ENCODE results near the gene PPY. TPM values are rescaled to one million over a fixed set of nuclear protein-coding genes. Genes with fewer than 3 reads are reported as not detected.
A peak's percentile ranks its signal among the peaks of the same experiment; 100 is the strongest.

The PPY gene
- total and polyA plus RNA-seq, 2 donors (not counting 1 experiment from before 2014, with no cell fraction given): not detected

GRCh38 chr17:43900183-43900857 lies 42.0 kb downstream of the PPY start:
- no peaks in the 10 kb centered on the region for H3K79me2 ChIP-seq (ENCODE audit: control insufficient read depth, insufficient read depth, low read length)
- Mint-ChIP-seq H3K4me1 (peaks cover 12% of the 10 kb centered on the region), H3K27me3 (peaks cover 65% of the 10 kb centered on the region), H3K4me3 (peak overlapping the region; percentile 82), H3K9me3 (ENCODE audit: insufficient read depth) (no peaks in the 10 kb centered on the region), H3K27ac (no peak overlapping the region)
- intact Hi-C loops (cut with micrococcal nuclease): no loop called here
- no peaks in the 10 kb centered on the region for H4K20me1 ChIP-seq (ENCODE audit: control insufficient read depth, insufficient read depth, low read length, poor library complexity, severe bottlenecking)
- peaks cover 14 to 16% of the 10 kb centered on the region in 2 donors for H3K4me1 ChIP-seq (ENCODE audit: control insufficient read depth in 2 of 2, insufficient read depth in 2 of 2, low read length in 2 of 2)
- no peaks in the 10 kb centered on the region for H3K9me3 ChIP-seq (ENCODE audit: control extremely low read depth in 1 of 3, control insufficient read depth in 2 of 3, insufficient read depth in 1 of 3, low read length in 2 of 3)
- peak overlapping the region; percentile 66 for H2AFZ ChIP-seq (ENCODE audit: insufficient read depth, low read depth, low read length, poor library complexity, severe bottlenecking)
- H3K27ac ChIP-seq (ENCODE audit: low read length in 2 of 2): no peak overlapping the region
- DNase-seq: peak; percentile 77
- peak overlapping the region in 4 of 5 experiments; percentile 13 to 49 (median 36) for H3K4me3 ChIP-seq (ENCODE audit: control extremely low read depth in 1 of 5, extremely low read depth in 1 of 5, insufficient read depth in 1 of 5, low read depth in 2 of 5, low read length in 4 of 5)
- no peaks in the 10 kb centered on the region for H3K36me3 ChIP-seq (replicated peaks in 1 of 2; ENCODE audit: control extremely low read depth in 1 of 2, control insufficient read depth in 1 of 2, extremely low read depth in 1 of 2, insufficient read depth in 2 of 2, low read length in 1 of 2)
- POLR2A ChIA-PET: interaction anchor here (0.6 kb wide), 1 partner anchor 1165 kb away, joined by 4 read pairs; no protein-coding TSS in a partner anchor
- 4% methylated on average over 27 of the region's 31 CpGs for WGBS (ENCODE audit: insufficient coverage)
- H3K27me3 ChIP-seq (replicated peaks in 1 of 4; ENCODE audit: control extremely low read depth in 1 of 4, control insufficient read depth in 3 of 4, insufficient read depth in 4 of 4, low read length in 3 of 4): peaks cover 0 to 75% (median 16%) of the 10 kb centered on the region in 4 experiments
- CTCF ChIA-PET: interaction anchor here (1.3 to 3.3 kb wide), 2 partner anchors 10 to 22 kb away, joined by 5 to 8 read pairs; no protein-coding TSS in a partner anchor
- peak overlapping the region; percentile 55 for H3K9ac ChIP-seq (ENCODE audit: low read length)
- peak overlapping the region; percentile 83 for H3K4me2 ChIP-seq (replicated peaks; ENCODE audit: low read depth, low read length, poor library complexity, severe bottlenecking)
- peak; percentile 97 for ATAC-seq (ENCODE audit: low read depth)
- no peak for TF ChIP-seq CTCF (IDR thresholded peaks at IDR 0.05)
- no peak for TF ChIP-seq EZH2 (IDR thresholded peaks at IDR 0.05; ENCODE audit: borderline replicate concordance, insufficient read depth, low read depth, low read length, poor library complexity, severe bottlenecking)

DNA sequence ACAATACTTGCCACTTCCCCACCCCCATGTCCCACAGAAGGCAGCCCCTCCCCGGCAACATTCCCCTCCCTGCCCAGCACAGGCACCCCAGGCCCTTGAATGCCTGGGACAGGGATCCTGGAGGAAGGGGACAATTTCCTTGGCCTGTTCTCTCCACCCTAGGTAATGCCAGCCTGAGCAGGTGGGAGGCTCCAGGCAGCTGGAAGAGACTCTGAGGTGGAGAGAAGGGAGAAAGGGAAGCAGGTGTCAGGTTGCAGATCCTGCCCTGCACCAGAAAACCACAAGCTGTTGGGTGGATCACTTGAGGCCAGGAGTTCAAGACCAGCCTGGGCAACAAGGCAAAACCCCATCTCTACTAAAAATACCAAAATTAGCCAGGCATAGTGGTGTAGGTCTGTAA lies 43.8 kb downstream of the PPY start:
- no peaks in the 10 kb centered on the region for H3K9me3 ChIP-seq (ENCODE audit: control extremely low read depth in 1 of 3, control insufficient read depth in 2 of 3, insufficient read depth in 1 of 3, low read length in 2 of 3)
- no peaks in the 10 kb centered on the region for H4K20me1 ChIP-seq (ENCODE audit: control insufficient read depth, insufficient read depth, low read length, poor library complexity, severe bottlenecking)
- peaks cover 12% of the 10 kb centered on the region for H3K4me1 Mint-ChIP-seq
- peaks cover 0 to 60% (median 8%) of the 10 kb centered on the region in 4 experiments for H3K27me3 ChIP-seq (replicated peaks in 1 of 4; ENCODE audit: control extremely low read depth in 1 of 4, control insufficient read depth in 3 of 4, insufficient read depth in 4 of 4, low read length in 3 of 4)
- CTCF ChIA-PET: interaction anchor here (3.3 kb wide), 1 partner anchor 20 kb away, joined by 8 read pairs; no protein-coding TSS in a partner anchor
- DNase-seq (no peak), ATAC-seq (ENCODE audit: low read depth) (no peak)
- H3K4me3 Mint-ChIP-seq: no peak overlapping the region
- H3K79me2 ChIP-seq (ENCODE audit: control insufficient read depth, insufficient read depth, low read length): no peaks in the 10 kb centered on the region
- no peak overlapping the region for H3K9ac ChIP-seq (ENCODE audit: low read length)
- 56% methylated on average over 1 of the region's 1 CpG for WGBS (ENCODE audit: insufficient coverage)
- H3K4me3 ChIP-seq (ENCODE audit: control extremely low read depth in 1 of 5, extremely low read depth in 1 of 5, insufficient read depth in 1 of 5, low read depth in 2 of 5, low read length in 4 of 5): no peak overlapping the region
- H3K27ac ChIP-seq (ENCODE audit: low read length in 2 of 2): no peak overlapping the region
- POLR2A ChIA-PET: no interaction called here
- no peak overlapping the region for H3K4me2 ChIP-seq (replicated peaks; ENCODE audit: low read depth, low read length, poor library complexity, severe bottlenecking)
- no peak for TF ChIP-seq EZH2 (IDR thresholded peaks at IDR 0.05; ENCODE audit: borderline replicate concordance, insufficient read depth, low read depth, low read length, poor library complexity, severe bottlenecking)
- TF ChIP-seq CTCF (IDR thresholded peaks at IDR 0.05): no peak
- H3K4me1 ChIP-seq (ENCODE audit: control insufficient read depth in 2 of 2, insufficient read depth in 2 of 2, low read length in 2 of 2): peaks cover 14% of the 10 kb centered on the region in 2 donors
- H3K36me3 ChIP-seq (replicated peaks in 1 of 2; ENCODE audit: control extremely low read depth in 1 of 2, control insufficient read depth in 1 of 2, extremely low read depth in 1 of 2, insufficient read depth in 2 of 2, low read length in 1 of 2): no peaks in the 10 kb centered on the region
- H2AFZ ChIP-seq (ENCODE audit: insufficient read depth, low read depth, low read length, poor library complexity, severe bottlenecking): no peak overlapping the region
- no peak overlapping the region for H3K27ac Mint-ChIP-seq
- H3K27me3 Mint-ChIP-seq: peaks cover 52% of the 10 kb centered on the region
- no peaks in the 10 kb centered on the region for H3K9me3 Mint-ChIP-seq (ENCODE audit: insufficient read depth)
- intact Hi-C loops (cut with micrococcal nuclease): no loop called here

Data from B cell (primary cell).